Heart right ventricle (tissue), 16 donors: ENCODE measurements around the gene LDLRAD4. TPM values are rescaled to one million over a fixed set of nuclear protein-coding genes. Genes with fewer than 3 reads are reported as not detected.

ENCODE experiments used
- ATAC-seq, 8 donors: fragments of 200-7000 bp; cut with Tn5 transposase; one replicate each; pipeline ENCODE4 v1.9.1; 2020; ENCODE audit warnings: mild to moderate bottlenecking in 8 of 8, moderate library complexity in 8 of 8, moderate number of reproducible peaks in 1 of 8
- DNase-seq, 2 donors: peaks; one replicate each; pipeline ENCODE4 v3.0.0-alpha.2; 2020
- H3K27ac ChIP-seq, 10 donors: fragments of 200-600 bp; sonication (generic) in 2 of 10; one replicate each; pipeline versions ENCODE4 v1.5.0 to v1.8.0; 2020 to 2022; ENCODE audit warnings: mild to moderate bottlenecking in 3 of 10
- H3K27me3 ChIP-seq, 7 donors: fragments of 200-600 bp; one replicate each; pipeline ENCODE4 v1.8.0; 2021 to 2022; ENCODE audit warnings: mild to moderate bottlenecking in 2 of 7
- H3K36me3 ChIP-seq, 9 donors: fragments of 200-600 bp; sonication (generic) in 1 of 9; one replicate each; pipeline versions ENCODE4 v1.5.0 to v1.8.0; 2020 to 2022; ENCODE audit warnings: mild to moderate bottlenecking in 2 of 9
- H3K4me1 ChIP-seq, 9 donors: fragments of 200-600 bp; sonication (generic) in 1 of 9; one replicate each; pipeline versions ENCODE4 v1.5.0 to v1.8.0; 2020 to 2022; ENCODE audit warnings: mild to moderate bottlenecking in 4 of 9
- H3K4me3 ChIP-seq, 10 donors: fragments of 200-600 bp; sonication (generic) in 2 of 10; one replicate each; pipeline versions ENCODE4 v1.5.0 to v1.8.0; 2020 to 2022; ENCODE audit warnings: mild to moderate bottlenecking in 7 of 10, moderate library complexity in 2 of 10
- H3K9me3 ChIP-seq, 11 donors: fragments of 200-600 bp in 10 of 11; sonication (generic) in 2 of 11; one replicate each; pipeline versions ENCODE4 v1.5.0 to v1.8.0; 2013 to 2022; ENCODE audit warnings: mild to moderate bottlenecking in 2 of 11, control low read depth in 1 of 11, moderate library complexity in 1 of 11
- WGBS, 2 donors: extraction: QIAGEN DNeasy Blood & Tissue Kit; methylation state at CpG; one replicate each; pipeline ENCODE4 v1.1.7; 2013; ENCODE audit warnings: inconsistent platforms in 1 of 2; 5-methylcytosine and 5-hydroxymethylcytosine counted together
- intact Hi-C, 10 donors: fragments of 100-400 bp; cut with DNase I; formaldehyde crosslinking; loops; one replicate each; pipeline versions ENCODE4 v1.11.1 to v1.14.2; 2022
- polyA plus RNA-seq, 2 donors: library from polyadenylated mRNA; stranded (reverse); fragments of 200-250 nt; gene quantifications; one replicate each; pipeline ENCODE4 v1.2.3, GENCODE V29; 2013
- total RNA-seq, 10 donors: library from RNA; stranded (reverse); fragmentation: NEBNext Ultra II Directional in 3 of 10; extraction: Animal tissue kit (Norgen Biotek cat#: 25700) in 3 of 10; gene quantifications; one replicate each; pipeline versions ENCODE4 v1.2.1 to v1.2.4, GENCODE V29; 2021 to 2023
- TF ChIP-seq, protein P1 (sequence below), 9 donors: fragments of 200-600 bp; sonication (generic) in 2 of 9; IDR thresholded peaks; one replicate each; pipeline versions ENCODE4 v1.5.0 to v1.8.0; 2021 to 2022; ENCODE audit warnings: antibody characterized with exemption in 9 of 9, mild to moderate bottlenecking in 5 of 9, moderate library complexity in 1 of 9
- donor health status: Arrhythmogenic right ventricular cardiomyopathy.
- donor health status: ischemic (EF 13 %, LVEDD 7.1; RV severe dilation, severe dysfunction).
- donor health status: healthy with polysubstance abuse.
- donor health status: DM: no; HTN: yes; CAD: no.
- donor health status: DM: no; HTN: no; CAD: no.
- donor health status: ischemic (EF 25% LVEDD 6.9; RV normal size, moderate dysfunction).
- donor health status: ischemic (EF 25% LVEDD 5.7; RV mildly dilated, moderate dysfunction).
- donor health status: healthy.
- donor health status: DM: yes; HTN: yes; CAD: no.
- donor health status: Ischemic cardiomyopathy.
- donor health status: ischemic (EF 35%, LVEDD 5.7; RV mildly dilated, moderate dysfunction).
- donor health status: nonischemic (EF 11% LVEDD 7.7; RV severe dilation, severe dysfunction).
- donor health status: DM: yes; HTN: yes; CAD: no.
- donor health status: PGD.
- donor health status: ischemic (EF 29% LVEDD 5.4; RV normal size, mild dysfunction).
- donor health status: nonischemic (EF 23%, LVEDD 6.1; RV moderate dilation, normal function).

The LDLRAD4 gene
- total and polyA plus RNA-seq, 12 donors: 5.4 to 74.6 (median 34.6) TPM

- Histone ChIP-seq H3K9me3 (peaks cover 0 to 6% (median 0%) of the 10 kb centered on the region in 11 donors), H3K4me3 (no peak overlapping the region), H3K4me1 (peaks cover 0 to 49% (median 42%) of the 10 kb centered on the region in 9 donors), H3K36me3 (no peaks in the 10 kb centered on the region), H3K27ac (peak overlapping the region in 2 of 10 donors; percentile 52 to 84), H3K27me3 (no peaks in the 10 kb centered on the region)
- intact Hi-C loops: no loop called here
- 76 to 89% methylated on average over 6 of the region's 6 CpGs for WGBS, 2 donors
- ATAC-seq (no peak), DNase-seq (no peak)
- TF ChIP-seq, protein P1, sequence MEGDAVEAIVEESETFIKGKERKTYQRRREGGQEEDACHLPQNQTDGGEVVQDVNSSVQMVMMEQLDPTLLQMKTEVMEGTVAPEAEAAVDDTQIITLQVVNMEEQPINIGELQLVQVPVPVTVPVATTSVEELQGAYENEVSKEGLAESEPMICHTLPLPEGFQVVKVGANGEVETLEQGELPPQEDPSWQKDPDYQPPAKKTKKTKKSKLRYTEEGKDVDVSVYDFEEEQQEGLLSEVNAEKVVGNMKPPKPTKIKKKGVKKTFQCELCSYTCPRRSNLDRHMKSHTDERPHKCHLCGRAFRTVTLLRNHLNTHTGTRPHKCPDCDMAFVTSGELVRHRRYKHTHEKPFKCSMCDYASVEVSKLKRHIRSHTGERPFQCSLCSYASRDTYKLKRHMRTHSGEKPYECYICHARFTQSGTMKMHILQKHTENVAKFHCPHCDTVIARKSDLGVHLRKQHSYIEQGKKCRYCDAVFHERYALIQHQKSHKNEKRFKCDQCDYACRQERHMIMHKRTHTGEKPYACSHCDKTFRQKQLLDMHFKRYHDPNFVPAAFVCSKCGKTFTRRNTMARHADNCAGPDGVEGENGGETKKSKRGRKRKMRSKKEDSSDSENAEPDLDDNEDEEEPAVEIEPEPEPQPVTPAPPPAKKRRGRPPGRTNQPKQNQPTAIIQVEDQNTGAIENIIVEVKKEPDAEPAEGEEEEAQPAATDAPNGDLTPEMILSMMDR (IDR thresholded peaks at IDR 0.05): no peak
Observed at GRCh38 chr18:13463526-13464210, 245.1 kb downstream of the LDLRAD4 start.

DNA sequence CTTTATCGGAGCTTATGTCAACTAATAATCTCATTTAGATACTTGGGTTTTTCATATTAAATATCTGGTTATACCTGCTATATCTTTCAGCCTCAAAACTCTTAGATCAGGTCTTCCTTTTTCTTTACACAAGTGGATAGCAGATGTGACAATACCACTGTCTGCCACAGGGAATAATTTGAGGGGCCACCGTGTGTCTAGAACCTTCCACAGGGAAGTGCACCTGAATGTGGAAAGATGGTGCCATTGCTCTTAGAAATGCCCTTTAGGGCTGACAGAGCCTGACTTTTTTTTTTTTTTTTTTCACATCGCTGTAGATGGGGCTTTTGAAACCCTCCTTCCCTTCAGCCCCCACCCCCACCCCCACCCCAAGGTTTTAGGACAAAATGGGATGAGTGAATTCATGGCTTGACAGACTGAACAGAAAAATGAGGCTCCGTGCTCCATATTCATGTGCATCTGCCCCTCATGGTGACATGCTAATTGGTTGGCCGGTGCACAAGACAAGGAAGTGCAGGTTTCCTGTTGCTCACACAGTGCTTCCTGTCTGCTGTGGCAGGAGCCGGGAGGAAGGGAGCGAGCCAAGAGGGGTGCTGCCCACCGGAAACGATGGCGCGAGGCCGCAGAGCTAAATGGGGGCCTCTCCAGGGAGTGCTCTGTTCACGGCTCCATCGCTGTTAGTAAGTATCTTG, 246.0 kb downstream of the LDLRAD4 start:
- TF ChIP-seq, protein P1 (IDR thresholded peaks at IDR 0.05): no peak
- Histone ChIP-seq H3K4me3 (peak overlapping the region in 5 of 10 donors; percentile 10 to 47 (median 16)), H3K27me3 (no peaks in the 10 kb centered on the region), H3K27ac (peak overlapping the region in 8 of 10 donors; percentile 15 to 84 (median 54)), H3K36me3 (no peaks in the 10 kb centered on the region), H3K4me1 (peaks cover 0 to 49% (median 42%) of the 10 kb centered on the region in 9 donors), H3K9me3 (peaks cover 0 to 3% (median 0%) of the 10 kb centered on the region in 11 donors)
- intact Hi-C loops: no loop called here
- ATAC-seq (peak; percentile 82 to 93 (median 90)), DNase-seq (peak; percentile 62 to 68)
- 51 to 67% methylated on average over 14 of the region's 14 CpGs for WGBS, 2 donors

- H3K4me1 ChIP-seq: peaks cover 0 to 53% (median 42%) of the 10 kb centered on the region in 9 donors
- 55 to 68% methylated on average over 4 of the region's 4 CpGs for WGBS, 2 donors
- TF ChIP-seq, protein P1 (IDR thresholded peaks at IDR 0.05): no peak
Observed at GRCh38 chr18:13465124-13465446, 246.5 kb downstream of the LDLRAD4 start.

GRCh38 chr18:13465476-13465875, 246.9 kb downstream of the LDLRAD4 start:
- intact Hi-C loops: no loop called here
- TF ChIP-seq, protein P1 (IDR thresholded peaks at IDR 0.05): no peak
- peak overlapping the region in 8 of 10 donors; percentile 12 to 84 (median 53) for H3K27ac ChIP-seq
- no peak for DNase-seq
- ATAC-seq: peak; percentile 17 to 62 (median 39)
- H3K27me3 ChIP-seq: no peaks in the 10 kb centered on the region
- H3K4me1 ChIP-seq: peaks cover 0 to 57% (median 45%) of the 10 kb centered on the region in 9 donors
- H3K4me3 ChIP-seq: peak overlapping the region in 4 of 10 donors; percentile 10 to 47 (median 18)
- 58 to 68% methylated on average over 5 of the region's 5 CpGs for WGBS, 2 donors
- H3K9me3 ChIP-seq: peaks cover 0 to 3% (median 0%) of the 10 kb centered on the region in 11 donors
- H3K36me3 ChIP-seq: no peaks in the 10 kb centered on the region

More at GRCh38 chr18:13465124-13465446, 246.5 kb downstream of the LDLRAD4 start:
- Histone ChIP-seq H3K4me3 (peak overlapping the region in 5 of 10 donors; percentile 10 to 47 (median 16)), H3K27ac (peak overlapping the region in 8 of 10 donors; percentile 12 to 84 (median 53)), H3K27me3 (no peaks in the 10 kb centered on the region), H3K36me3 (no peaks in the 10 kb centered on the region), H3K9me3 (peaks cover 0 to 3% (median 0%) of the 10 kb centered on the region in 11 donors)
- peak in 3 of 8 donors; percentile 9 to 10 (median 10) for ATAC-seq
- intact Hi-C loops: no loop called here
- no peak for DNase-seq
